Measurements from ENCODE around the gene WT1.
"Not testable (repeated sequence)": the region's sequence is repeated elsewhere in the genome, so short reads cannot be mapped to it uniquely, and the experiment has no call there.

The WT1 gene

GRCh38 chr11:32385998-32386397 is 49.3 kb downstream of the WT1 start:
- no peak overlapping the region for H3K4me3 ChIP-seq (ENCODE audit: low read depth, low read length)
- peak; percentile 63 for TF ChIP-seq CTCF (IDR thresholded peaks at IDR 0.05; ENCODE audit: control insufficient read depth, extremely low read depth, insufficient read depth)
- DNase-seq (ENCODE audit: low read depth): peak; percentile 25

GRCh38 chr11:32382339-32383049 is 52.8 kb downstream of the WT1 start:
- no peak for TF ChIP-seq CTCF (IDR thresholded peaks at IDR 0.05; ENCODE audit: control insufficient read depth, extremely low read depth, insufficient read depth)
- DNase-seq (ENCODE audit: low read depth): no peak
- H3K4me3 ChIP-seq (ENCODE audit: low read depth, low read length): no peak overlapping the region

- DNase-seq (ENCODE audit: low read depth): no peak
- no peak for TF ChIP-seq CTCF (IDR thresholded peaks at IDR 0.05; ENCODE audit: control insufficient read depth, extremely low read depth, insufficient read depth)
- no peak overlapping the region for H3K4me3 ChIP-seq (ENCODE audit: low read depth, low read length)
Measured at GRCh38 chr11:32381179-32381578, 54.2 kb downstream of the WT1 start.

- no peak for TF ChIP-seq CTCF (IDR thresholded peaks at IDR 0.05; ENCODE audit: control insufficient read depth, extremely low read depth, insufficient read depth)
- no peak for DNase-seq (ENCODE audit: low read depth)
- H3K4me3 ChIP-seq (ENCODE audit: low read depth, low read length): no peak overlapping the region
Measured at GRCh38 chr11:32379719-32380118, 55.6 kb downstream of the WT1 start.

GRCh38 chr11:32375826-32376225 is 59.5 kb downstream of the WT1 start:
- H3K4me3 ChIP-seq (ENCODE audit: low read depth, low read length): no peak overlapping the region
- no peak for DNase-seq (ENCODE audit: low read depth)
- no peak for TF ChIP-seq CTCF (IDR thresholded peaks at IDR 0.05; ENCODE audit: control insufficient read depth, extremely low read depth, insufficient read depth)

- peak; percentile 50 for DNase-seq (ENCODE audit: low read depth)
- no peak overlapping the region for H3K4me3 ChIP-seq (ENCODE audit: low read depth, low read length)
- TF ChIP-seq CTCF (IDR thresholded peaks at IDR 0.05; ENCODE audit: control insufficient read depth, extremely low read depth, insufficient read depth): peak; percentile 80
Measured at GRCh38 chr11:32374261-32374711, 61.1 kb downstream of the WT1 start.

GRCh38 chr11:32369987-32370386 is 65.4 kb downstream of the WT1 start:
- DNase-seq (ENCODE audit: low read depth); H3K4me3 ChIP-seq (ENCODE audit: low read depth, low read length): not testable (repeated sequence)

Data from LNCaP clone FGC (cell line).